Measurements from ENCODE around the gene TMEM245. TPM values are rescaled to one million over a fixed set of nuclear protein-coding genes. Genes with fewer than 3 reads are reported as not detected.
"Not testable (repeated sequence)": the region's sequence is repeated elsewhere in the genome, so short reads cannot be mapped to it uniquely, and the experiment has no call there.

The TMEM245 gene
- total RNA-seq, 2 experiments from 2014 or later = 22.6 to 24.4 TPM

DNA sequence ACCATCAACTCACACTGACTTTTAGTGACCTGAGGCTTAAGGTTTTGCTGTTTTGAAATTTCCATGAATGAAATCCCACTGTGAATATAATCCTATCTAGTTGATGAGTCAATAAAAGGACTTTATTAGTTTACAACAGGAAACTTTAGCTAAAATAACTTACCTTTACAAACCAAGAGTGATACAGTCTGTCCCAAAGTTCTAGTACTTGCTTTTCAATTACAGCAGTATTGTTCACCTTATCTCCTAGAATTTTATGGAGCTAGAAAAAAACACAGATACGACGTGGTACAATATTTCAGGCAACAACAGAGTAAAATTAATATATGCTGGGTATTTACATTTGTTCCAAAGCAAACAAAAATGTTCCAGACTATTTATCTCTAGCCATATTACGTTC, 59.6 kb downstream of the TMEM245 start:
- Mint-ChIP-seq H3K4me3 (no peak overlapping the region), H3K27ac (no peak overlapping the region), H3K4me1 (ENCODE audit: low read depth) (no peaks in the 10 kb centered on the region), H3K36me3 (ENCODE audit: low read depth) (peaks cover 79% of the 10 kb centered on the region), H3K27me3 (no peaks in the 10 kb centered on the region), H3K9me3 (no peaks in the 10 kb centered on the region)
- no peak overlapping the region for H3K27ac ChIP-seq (ENCODE audit: low read depth in 1 of 2, low read length in 2 of 2)
- intact Hi-C loops (cut with DNase I, micrococcal nuclease) = no loop called here
- POLR2A ChIA-PET = no interaction called here
- H3K36me3 ChIP-seq (ENCODE audit: insufficient read depth, low read length) = peaks cover 80% of the 10 kb centered on the region
- H3K4me1 ChIP-seq (ENCODE audit: insufficient read depth, low read length) = no peaks in the 10 kb centered on the region
- H3K4me3 ChIP-seq (ENCODE audit: low read length) = no peak overlapping the region
- no peaks in the 10 kb centered on the region for H3K27me3 ChIP-seq (ENCODE audit: control insufficient read depth in 1 of 2, insufficient read depth in 2 of 2, low read length in 2 of 2)
- ATAC-seq (ENCODE audit: poor library complexity) (no peak), DNase-seq (no peak)
- CTCF ChIA-PET = no interaction called here
- TF ChIP-seq, protein P1, sequence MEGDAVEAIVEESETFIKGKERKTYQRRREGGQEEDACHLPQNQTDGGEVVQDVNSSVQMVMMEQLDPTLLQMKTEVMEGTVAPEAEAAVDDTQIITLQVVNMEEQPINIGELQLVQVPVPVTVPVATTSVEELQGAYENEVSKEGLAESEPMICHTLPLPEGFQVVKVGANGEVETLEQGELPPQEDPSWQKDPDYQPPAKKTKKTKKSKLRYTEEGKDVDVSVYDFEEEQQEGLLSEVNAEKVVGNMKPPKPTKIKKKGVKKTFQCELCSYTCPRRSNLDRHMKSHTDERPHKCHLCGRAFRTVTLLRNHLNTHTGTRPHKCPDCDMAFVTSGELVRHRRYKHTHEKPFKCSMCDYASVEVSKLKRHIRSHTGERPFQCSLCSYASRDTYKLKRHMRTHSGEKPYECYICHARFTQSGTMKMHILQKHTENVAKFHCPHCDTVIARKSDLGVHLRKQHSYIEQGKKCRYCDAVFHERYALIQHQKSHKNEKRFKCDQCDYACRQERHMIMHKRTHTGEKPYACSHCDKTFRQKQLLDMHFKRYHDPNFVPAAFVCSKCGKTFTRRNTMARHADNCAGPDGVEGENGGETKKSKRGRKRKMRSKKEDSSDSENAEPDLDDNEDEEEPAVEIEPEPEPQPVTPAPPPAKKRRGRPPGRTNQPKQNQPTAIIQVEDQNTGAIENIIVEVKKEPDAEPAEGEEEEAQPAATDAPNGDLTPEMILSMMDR (IDR thresholded peaks at IDR 0.05) = no peak
- H3K9me3 ChIP-seq (ENCODE audit: control insufficient read depth in 1 of 2, insufficient read depth in 1 of 2, low read length in 2 of 2) = no peaks in the 10 kb centered on the region

GRCh38 chr9:109053121-109053520, 66.6 kb downstream of the TMEM245 start:
- ATAC-seq (ENCODE audit: poor library complexity); POLR2A ChIA-PET; H3K4me3 Mint-ChIP-seq; H3K27ac Mint-ChIP-seq; H3K9me3 Mint-ChIP-seq; DNase-seq; H3K27ac ChIP-seq (ENCODE audit: low read depth in 1 of 2, low read length in 2 of 2); H3K27me3 ChIP-seq (ENCODE audit: control insufficient read depth in 1 of 2, insufficient read depth in 2 of 2, low read length in 2 of 2); H3K4me1 Mint-ChIP-seq (ENCODE audit: low read depth); intact Hi-C loops (cut with DNase I, micrococcal nuclease); H3K4me3 ChIP-seq (ENCODE audit: low read length); H3K4me1 ChIP-seq (ENCODE audit: insufficient read depth, low read length); H3K27me3 Mint-ChIP-seq; H3K9me3 ChIP-seq (ENCODE audit: control insufficient read depth in 1 of 2, insufficient read depth in 1 of 2, low read length in 2 of 2); CTCF ChIA-PET: not testable (repeated sequence)
- H3K36me3 ChIP-seq (ENCODE audit: insufficient read depth, low read length) = peaks cover 80% of the 10 kb centered on the region
- peaks cover 90% of the 10 kb centered on the region for H3K36me3 Mint-ChIP-seq (ENCODE audit: low read depth)

DNA sequence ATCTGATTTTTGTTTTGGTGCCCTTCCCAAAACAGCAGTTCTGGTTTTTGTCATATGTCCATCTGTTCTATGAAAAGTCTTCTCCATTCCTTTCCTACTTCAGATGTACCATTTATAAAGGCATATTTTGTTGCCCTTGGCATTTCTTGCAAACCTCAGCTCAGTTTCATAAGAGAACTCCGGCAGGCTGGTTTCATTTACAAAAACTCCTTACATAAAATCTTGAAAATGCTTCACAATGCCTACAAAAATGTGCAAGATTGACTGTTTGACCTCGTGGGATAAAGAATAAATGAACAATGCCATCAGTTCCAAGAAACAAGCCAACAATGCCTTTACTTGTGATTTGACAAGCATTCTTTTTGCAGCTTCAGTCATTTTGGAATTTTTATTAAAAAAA, 67.3 kb downstream of the TMEM245 start:
- POLR2A ChIA-PET = interaction anchor here (0.7 kb wide), 1 partner anchor 65 kb away, joined by 3 read pairs; no protein-coding TSS in a partner anchor
- H3K4me1 ChIP-seq (ENCODE audit: insufficient read depth, low read length) = no peaks in the 10 kb centered on the region
- H3K36me3 ChIP-seq (ENCODE audit: insufficient read depth, low read length) = peaks cover 86% of the 10 kb centered on the region
- H3K9me3 ChIP-seq (ENCODE audit: control insufficient read depth in 1 of 2, insufficient read depth in 1 of 2, low read length in 2 of 2) = no peaks in the 10 kb centered on the region
- Mint-ChIP-seq H3K9me3 (no peaks in the 10 kb centered on the region), H3K4me3 (no peak overlapping the region), H3K36me3 (ENCODE audit: low read depth) (peaks cover 97% of the 10 kb centered on the region), H3K27ac (no peak overlapping the region), H3K27me3 (no peaks in the 10 kb centered on the region), H3K4me1 (ENCODE audit: low read depth) (no peaks in the 10 kb centered on the region)
- TF ChIP-seq, protein P1 (IDR thresholded peaks at IDR 0.05) = no peak
- no peak for ATAC-seq (ENCODE audit: poor library complexity)
- H3K27ac ChIP-seq (ENCODE audit: low read depth in 1 of 2, low read length in 2 of 2) = no peak overlapping the region
- H3K4me3 ChIP-seq (ENCODE audit: low read length) = no peak overlapping the region
- CTCF ChIA-PET = interaction anchor here (1.1 kb wide), 1 partner anchor 23 kb away, joined by 3 read pairs; no protein-coding TSS in a partner anchor
- H3K27me3 ChIP-seq (ENCODE audit: control insufficient read depth in 1 of 2, insufficient read depth in 2 of 2, low read length in 2 of 2) = no peaks in the 10 kb centered on the region
- intact Hi-C loops (cut with DNase I, micrococcal nuclease) = no loop called here
- DNase-seq = no peak

DNA sequence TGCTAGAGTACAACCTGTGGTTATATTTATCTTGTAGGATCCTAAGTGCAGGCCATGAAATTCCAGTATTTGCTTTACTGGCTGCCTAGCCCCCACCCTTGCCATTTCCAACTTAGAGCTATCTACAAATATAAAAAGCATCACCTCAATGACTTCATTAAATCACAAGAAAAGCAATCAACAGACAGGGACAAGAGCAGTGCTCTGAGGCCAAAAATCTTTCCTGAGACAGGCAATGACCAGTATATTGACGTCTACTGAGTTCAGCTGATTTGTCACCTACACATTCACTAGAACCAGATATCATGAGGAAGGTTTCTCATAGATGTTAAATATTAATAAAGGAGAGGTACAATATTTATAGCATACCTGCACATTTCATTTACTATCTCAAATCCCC, 68.0 kb downstream of the TMEM245 start:
- Histone ChIP-seq H3K27ac (ENCODE audit: low read depth in 1 of 2, low read length in 2 of 2) (no peak overlapping the region), H3K36me3 (ENCODE audit: insufficient read depth, low read length) (peaks cover 84% of the 10 kb centered on the region), H3K4me1 (ENCODE audit: insufficient read depth, low read length) (no peaks in the 10 kb centered on the region), H3K27me3 (ENCODE audit: control insufficient read depth in 1 of 2, insufficient read depth in 2 of 2, low read length in 2 of 2) (no peaks in the 10 kb centered on the region), H3K4me3 (ENCODE audit: low read length) (no peak overlapping the region), H3K9me3 (ENCODE audit: control insufficient read depth in 1 of 2, insufficient read depth in 1 of 2, low read length in 2 of 2) (no peaks in the 10 kb centered on the region)
- H3K9me3 Mint-ChIP-seq = no peaks in the 10 kb centered on the region
- peaks cover 97% of the 10 kb centered on the region for H3K36me3 Mint-ChIP-seq (ENCODE audit: low read depth)
- ATAC-seq (ENCODE audit: poor library complexity) (no peak), DNase-seq (no peak)
- H3K27ac Mint-ChIP-seq = no peak overlapping the region
- no peaks in the 10 kb centered on the region for H3K4me1 Mint-ChIP-seq (ENCODE audit: low read depth)
- ChIA-PET POLR2A (no interaction called here), CTCF (interaction anchor here (1.1 kb wide), 1 partner anchor 23 kb away, joined by 3 read pairs; no protein-coding TSS in a partner anchor)
- no peak overlapping the region for H3K4me3 Mint-ChIP-seq
- no peaks in the 10 kb centered on the region for H3K27me3 Mint-ChIP-seq
- TF ChIP-seq, protein P1 (IDR thresholded peaks at IDR 0.05) = no peak
- intact Hi-C loops (cut with DNase I, micrococcal nuclease) = no loop called here
